BJ (cell line): ENCODE results near the gene FKBP4. TPM values are rescaled to one million over a fixed set of nuclear protein-coding genes. Genes with fewer than 3 reads are reported as not detected.
A peak's percentile ranks its signal among the peaks of the same experiment; 100 is the strongest.

Experiments used
- CTCF ChIA-PET: fragments of 350-600 bp; formaldehyde crosslinking; extraction: SDS; loops from one replicate; lab custom pipeline; 2021; ENCODE audit warnings: antibody characterized with exemption, inconsistent platforms; lab: Yijun Ruan, JAX
- POLR2A ChIA-PET: fragments of 300-600 bp; sonication (Branson Sonifier 250); formaldehyde crosslinking; extraction: SDS; loops from one replicate; lab custom pipeline; 2021; ENCODE audit warnings: antibody characterized with exemption; lab: Charles Lee
- DNase-seq: peaks from one replicate; pipeline ENCODE4 v3.0.0-alpha.2; 2011; ENCODE audit warnings: low read depth
- H3K27me3 ChIP-seq: 2 replicates; pipeline ENCODE4 v1.6.0; 2011; ENCODE audit warnings: low read length; ENCODE audit not compliant: control insufficient read depth, insufficient read depth
- H3K36me3 ChIP-seq: 2 replicates; pipeline ENCODE4 v1.5.1; 2011; ENCODE audit warnings: low read length; ENCODE audit not compliant: control insufficient read depth, insufficient read depth
- H3K4me3 ChIP-seq: 2 replicates; pipeline ENCODE4 v1.5.1; 2011; ENCODE audit warnings: low read depth, mild to moderate bottlenecking, control low read depth, low read length
- polyA plus RNA-seq: library from polyadenylated mRNA; depleted of rRNA; stranded (reverse); fragments of >200 nt; gene quantifications from 2 replicates; pipeline ENCODE4 v1.2.3, GENCODE V29; 2011
- TF ChIP-seq, protein P1 (sequence below): IDR thresholded peaks from 2 replicates; pipeline ENCODE4 v1.5.1; 2011; ENCODE audit warnings: low read depth, mild to moderate bottlenecking, control low read depth, inconsistent platforms, low read length, moderate library complexity; ENCODE audit not compliant: insufficient read depth

The FKBP4 gene
- polyA plus RNA-seq, 1 experiment = 27.1 TPM

DNA sequence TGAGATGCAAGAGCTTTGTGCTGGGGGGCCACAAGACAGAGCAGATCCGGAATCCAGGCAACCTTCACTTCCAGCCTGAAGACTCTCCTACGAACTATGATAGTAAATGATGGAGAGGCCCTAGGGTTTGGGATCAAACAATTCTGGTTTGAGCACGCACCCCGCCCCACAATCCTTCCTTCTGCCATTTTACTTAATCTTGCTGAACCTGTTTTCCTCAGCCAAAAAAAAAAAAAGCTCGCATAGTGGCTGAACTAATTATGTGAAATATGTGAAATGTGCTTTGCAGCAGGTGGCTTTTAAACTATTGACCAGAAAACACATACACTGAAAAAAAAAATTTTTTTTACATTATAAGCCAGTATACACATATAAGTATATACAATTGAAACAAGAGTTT is 17.0 kb downstream of the FKBP4 start:
- TF ChIP-seq, protein P1, sequence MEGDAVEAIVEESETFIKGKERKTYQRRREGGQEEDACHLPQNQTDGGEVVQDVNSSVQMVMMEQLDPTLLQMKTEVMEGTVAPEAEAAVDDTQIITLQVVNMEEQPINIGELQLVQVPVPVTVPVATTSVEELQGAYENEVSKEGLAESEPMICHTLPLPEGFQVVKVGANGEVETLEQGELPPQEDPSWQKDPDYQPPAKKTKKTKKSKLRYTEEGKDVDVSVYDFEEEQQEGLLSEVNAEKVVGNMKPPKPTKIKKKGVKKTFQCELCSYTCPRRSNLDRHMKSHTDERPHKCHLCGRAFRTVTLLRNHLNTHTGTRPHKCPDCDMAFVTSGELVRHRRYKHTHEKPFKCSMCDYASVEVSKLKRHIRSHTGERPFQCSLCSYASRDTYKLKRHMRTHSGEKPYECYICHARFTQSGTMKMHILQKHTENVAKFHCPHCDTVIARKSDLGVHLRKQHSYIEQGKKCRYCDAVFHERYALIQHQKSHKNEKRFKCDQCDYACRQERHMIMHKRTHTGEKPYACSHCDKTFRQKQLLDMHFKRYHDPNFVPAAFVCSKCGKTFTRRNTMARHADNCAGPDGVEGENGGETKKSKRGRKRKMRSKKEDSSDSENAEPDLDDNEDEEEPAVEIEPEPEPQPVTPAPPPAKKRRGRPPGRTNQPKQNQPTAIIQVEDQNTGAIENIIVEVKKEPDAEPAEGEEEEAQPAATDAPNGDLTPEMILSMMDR = no peak
- Histone ChIP-seq H3K36me3 (no peaks in the 10 kb centered on the region), H3K4me3 (peak overlapping the region; percentile 86), H3K27me3 (no peaks in the 10 kb centered on the region)
- CTCF ChIA-PET = interaction anchor here (2.8 kb wide), 1 partner anchor 28 kb away, joined by 12 read pairs; no protein-coding TSS in a partner anchor
- no peak for DNase-seq
- POLR2A ChIA-PET = interaction anchor here (0.6 kb wide), 1 partner anchor 13 kb away, joined by 3 read pairs; no protein-coding TSS in a partner anchor

DNA sequence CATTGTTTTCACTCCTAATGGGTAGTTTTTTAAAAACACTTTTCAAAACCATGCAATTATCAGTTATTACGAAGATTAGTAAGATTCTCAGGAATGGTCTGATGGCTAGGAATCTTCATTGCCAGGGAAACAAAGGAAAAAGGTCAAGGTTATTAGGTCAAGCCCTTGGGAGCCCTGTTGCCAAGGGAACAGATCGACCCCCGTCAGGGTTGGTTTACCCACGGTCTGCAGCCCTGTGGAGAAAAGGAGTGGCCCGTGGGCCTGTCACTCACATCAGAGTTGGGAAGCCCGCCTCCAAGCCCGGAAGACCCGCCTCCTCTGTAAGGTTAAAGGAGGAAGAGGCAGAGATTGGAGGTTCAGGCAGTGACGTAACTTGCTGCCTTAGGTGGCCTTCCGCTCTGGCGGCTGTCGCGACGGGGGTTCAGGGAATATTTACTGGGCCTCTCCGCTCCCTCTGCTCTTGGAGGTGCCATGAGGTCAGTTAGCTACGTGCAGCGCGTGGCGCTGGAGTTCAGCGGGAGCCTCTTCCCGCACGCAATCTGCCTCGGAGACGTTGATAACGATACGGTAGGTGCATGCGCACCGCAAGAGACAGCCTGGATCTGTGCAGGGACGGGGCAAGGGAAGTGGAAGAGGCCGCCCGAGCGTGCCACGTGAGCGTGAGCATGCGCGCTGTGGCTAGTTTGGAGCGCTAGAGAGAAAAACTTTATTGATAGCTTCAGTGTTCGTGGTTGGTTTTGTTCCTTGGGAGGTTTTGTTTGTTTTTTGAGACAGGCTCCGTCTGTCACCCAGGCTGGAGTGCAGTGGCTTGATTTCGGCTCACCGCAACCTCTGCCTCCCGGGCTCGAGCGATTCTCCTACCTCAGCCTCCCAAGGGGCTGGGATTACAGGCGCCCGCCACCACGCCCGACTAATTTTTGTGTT is 17.8 kb downstream of the FKBP4 start, which contains the start of gene ITFG2:
Gene ITFG2, plus strand, starts transcription at position 379 of the 924 bp plus-strand sequence. Its CDS starts 93 bp downstream, at position 472.
- Histone ChIP-seq H3K36me3 (no peaks in the 10 kb centered on the region; the same call in 1 of the 2 replicates), H3K27me3 (no peaks in the 10 kb centered on the region), H3K4me3 (peak within 1 kb of the TSS; percentile 86)
- TF ChIP-seq, protein P1 = no peak
- DNase-seq = peak; percentile 90
- CTCF ChIA-PET = interaction anchor here (0.6 to 2.8 kb wide), 8 partner anchors 10 to 1178 kb away, joined by 3 to 17 read pairs (median 5); no protein-coding TSS in a partner anchor
- POLR2A ChIA-PET = interaction anchor here (0.5 to 0.6 kb wide), 2 partner anchors 13 to 57 kb away, joined by 3 to 6 read pairs; no protein-coding TSS in a partner anchor

- H3K27me3 ChIP-seq = no peaks in the 10 kb centered on the region
- H3K36me3 ChIP-seq = peaks cover 7% of the 10 kb centered on the region
- H3K4me3 ChIP-seq = peak overlapping the region; percentile 86
- POLR2A ChIA-PET = interaction anchor here (0.5 kb wide), 1 partner anchor 56 kb away, joined by 6 read pairs; no protein-coding TSS in a partner anchor
- no peak for DNase-seq
- TF ChIP-seq, protein P1 = peak; percentile 80
- CTCF ChIA-PET = interaction anchor here (0.6 to 2.8 kb wide), 16 partner anchors 9 to 1179 kb away, joined by 3 to 17 read pairs (median 4); partner anchors contain the start of gene NRIP2
Measured at GRCh38 chr12:2813214-2814185, 18.7 kb downstream of the FKBP4 start.

DNA sequence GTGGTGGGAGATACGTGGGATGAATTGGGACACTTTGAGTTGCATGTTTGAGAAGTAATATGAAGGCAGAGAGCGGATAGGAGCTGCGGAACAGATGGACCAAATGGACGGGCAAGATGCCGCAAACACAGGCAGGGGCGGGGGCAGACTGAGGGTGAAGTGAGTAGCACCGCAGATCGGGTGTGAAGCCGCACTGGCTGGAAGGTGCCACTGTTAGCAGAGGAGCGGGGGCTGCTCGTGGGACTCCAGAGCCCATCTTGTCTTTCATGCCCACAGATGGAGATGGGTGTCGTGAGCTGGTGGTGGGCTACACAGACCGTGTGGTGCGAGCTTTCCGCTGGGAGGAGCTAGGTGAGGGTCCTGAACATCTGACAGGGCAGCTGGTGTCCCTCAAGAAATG is 25.0 kb downstream of the FKBP4 start:
- no peak for DNase-seq
- no peak overlapping the region for H3K4me3 ChIP-seq
- H3K27me3 ChIP-seq = no peaks in the 10 kb centered on the region
- peaks cover 28% of the 10 kb centered on the region for H3K36me3 ChIP-seq
- CTCF ChIA-PET = interaction anchor here (0.6 to 1.3 kb wide), 2 partner anchors 26 to 160 kb away, joined by 3 read pairs; no protein-coding TSS in a partner anchor
- TF ChIP-seq, protein P1 = no peak
- POLR2A ChIA-PET = no interaction called here
